Panc1 (cell line): Measurements from ENCODE around the gene TMEM254. TPM values are rescaled to one million over a fixed set of nuclear protein-coding genes. Genes with fewer than 3 reads are reported as not detected.
A peak's percentile ranks its signal among the peaks of the same experiment; 100 is the strongest.
"Not testable (repeated sequence)": the region's sequence is repeated elsewhere in the genome, so short reads cannot be mapped to it uniquely, and the experiment has no call there.

Experiments used
- ATAC-seq: fragments of 200-7000 bp; cut with Tn5 transposase; 2 replicates; pipeline ENCODE4 v1.9.1; 2020; ENCODE audit warnings: mild to moderate bottlenecking, moderate library complexity
- Bru-seq: library from RNA; stranded (reverse); fragments of 400-500 nt; gene quantifications from one replicate; lab custom pipeline; 2021; lab: Mats Ljungman, UMichigan
- BruChase-seq, 2 experiments: library from RNA; stranded (reverse); fragments of 400-500 nt; gene quantifications; one replicate each; lab custom pipeline; 2021; lab: Mats Ljungman, UMichigan
- BruUV-seq: library from RNA; stranded (reverse); fragments of 400-500 nt; replicated peaks from 2 replicates; lab custom pipeline; 2021; lab: Mats Ljungman, UMichigan
- CTCF ChIA-PET: fragments of 300-600 bp; sonication (Branson Sonifier 250); formaldehyde crosslinking; loops from one replicate; lab custom pipeline; 2022; ENCODE audit warnings: antibody characterized with exemption; lab: Charles Lee
- POLR2A ChIA-PET: fragments of 300-600 bp; sonication (Branson Sonifier 250); formaldehyde crosslinking; loops from one replicate; lab custom pipeline; 2022; ENCODE audit warnings: antibody characterized with exemption; lab: Charles Lee
- DNase-seq: peaks from one replicate; pipeline ENCODE4 v3.0.0-alpha.2; 2010; ENCODE audit warnings: low read depth, low spot score
- H3K27ac ChIP-seq: 2 replicates; pipeline ENCODE4 v1.5.1; 2011; ENCODE audit warnings: mild to moderate bottlenecking, low read length, inconsistent platforms
- H3K27me3 ChIP-seq: fragments of 200-500 bp; sonication (Bioruptor generic); 2 replicates; pipeline ENCODE4 v1.6.0; 2014; ENCODE audit warnings: low read length, inconsistent platforms; ENCODE audit not compliant: control insufficient read depth, insufficient read depth
- H3K36me3 ChIP-seq: fragments of 200-500 bp; sonication (Bioruptor generic); 2 replicates; pipeline ENCODE4 v1.5.1; 2014; ENCODE audit warnings: inconsistent platforms, mild to moderate bottlenecking, low read length, moderate library complexity; ENCODE audit not compliant: control insufficient read depth, insufficient read depth
- H3K4me1 ChIP-seq: 2 replicates; pipeline ENCODE4 v1.5.1; 2011; ENCODE audit warnings: inconsistent platforms, mild to moderate bottlenecking, low read length, moderate library complexity; ENCODE audit not compliant: control insufficient read depth, insufficient read depth
- H3K4me3 ChIP-seq, 2 experiments: 2 replicates each; pipeline ENCODE4 v1.5.1; 2011 to 2012; ENCODE audit warnings: low read depth in 2 of 2, low read length in 2 of 2, mild to moderate bottlenecking in 2 of 2, inconsistent platforms in 1 of 2, moderate library complexity in 1 of 2
- H3K9me3 ChIP-seq: fragments of 200-500 bp; sonication (Bioruptor generic); 2 replicates; pipeline ENCODE4 v1.5.1; 2014; ENCODE audit warnings: low read depth, mild to moderate bottlenecking, inconsistent platforms, low read length, moderate library complexity; ENCODE audit not compliant: control insufficient read depth, insufficient read depth
- CTCF ChIP-seq: fragments of 450-650 bp; IDR thresholded peaks from 2 replicates; pipeline ENCODE4 v1.5.1; 2017; ENCODE audit warnings: mild to moderate bottlenecking
- POLR2AphosphoS5 ChIP-seq: IDR thresholded peaks from 2 replicates; pipeline ENCODE4 v1.6.1; 2012; ENCODE audit warnings: mild to moderate bottlenecking, low read depth, low read length, moderate library complexity
- SIN3A ChIP-seq: IDR thresholded peaks from 2 replicates; pipeline ENCODE4 v1.6.1; 2012; ENCODE audit warnings: low read depth, mild to moderate bottlenecking, low read length, moderate library complexity, borderline replicate concordance; ENCODE audit not compliant: insufficient read depth
- TCF7L2 ChIP-seq: IDR thresholded peaks from 2 replicates; pipeline ENCODE4 v1.6.1; 2011; ENCODE audit warnings: mild to moderate bottlenecking, low read depth, low read length, inconsistent platforms
- in situ Hi-C: cut with HindIII; loops from 2 replicates; pipeline ENCODE4 v1.10.0; 2016; ENCODE audit warnings: low sequenced_read_pairs, low pct_unique_long_range_greater_than_20kb
- intact Hi-C: fragments of 100-400 bp; cut with micrococcal nuclease; formaldehyde crosslinking; loops from one replicate; pipeline ENCODE4 v1.10.0; 2022; ENCODE audit not compliant: unreplicated experiment
- long read RNA-seq: library from polyadenylated mRNA; unstranded; transcript quantifications from one replicate; pipeline ENCODE4 v2.0.0, GENCODE V29; 2021; ENCODE audit not compliant: unreplicated experiment
- polyA plus RNA-seq: library from polyadenylated mRNA; unstranded; fragments of >200 nt; gene quantifications from one replicate; pipeline ENCODE4 v1.2.1, GENCODE V29; 2012; ENCODE audit warnings: missing spikeins; ENCODE audit not compliant: insufficient read length
- total RNA-seq: library from RNA; stranded (reverse); gene quantifications from one replicate; pipeline ENCODE4 v1.2.1, GENCODE V29; 2021; ENCODE audit not compliant: unreplicated experiment
- TF ChIP-seq, protein P1 (sequence below), 2 experiments: IDR thresholded peaks; 2 replicates each; pipeline ENCODE4 v1.6.1; 2011 to 2012; ENCODE audit warnings: low read depth in 2 of 2, control low read depth in 1 of 2, low read length in 1 of 2, mild to moderate bottlenecking in 1 of 2, moderate library complexity in 1 of 2; ENCODE audit not compliant: insufficient read depth in 1 of 2

The TMEM254 gene
- total RNA-seq (28.8 TPM), Bru-seq, nascent RNA (percentile 66 among the genes with signal in this experiment), BruChase-seq, experiment 1, labeled RNA remaining after a 2-hour chase (percentile 78 among the genes with signal in this experiment), BruChase-seq, experiment 2, labeled RNA remaining after a 6-hour chase (percentile 78 among the genes with signal in this experiment)
- polyA plus RNA-seq = 28.3 TPM
- long read RNA-seq, transcript TMEM254-209 (4 exons, 1,963 nt) = minor isoform, 7 of 74 reads
- long read RNA-seq, transcript TMEM254-205 (4 exons, 2,042 nt) = major isoform, 26 of 74 reads
- long read RNA-seq, partial matches to known transcripts = 18 of 74 reads
- long read RNA-seq, other reads (novel, unspliced or antisense) = 16 of 74 reads

DNA sequence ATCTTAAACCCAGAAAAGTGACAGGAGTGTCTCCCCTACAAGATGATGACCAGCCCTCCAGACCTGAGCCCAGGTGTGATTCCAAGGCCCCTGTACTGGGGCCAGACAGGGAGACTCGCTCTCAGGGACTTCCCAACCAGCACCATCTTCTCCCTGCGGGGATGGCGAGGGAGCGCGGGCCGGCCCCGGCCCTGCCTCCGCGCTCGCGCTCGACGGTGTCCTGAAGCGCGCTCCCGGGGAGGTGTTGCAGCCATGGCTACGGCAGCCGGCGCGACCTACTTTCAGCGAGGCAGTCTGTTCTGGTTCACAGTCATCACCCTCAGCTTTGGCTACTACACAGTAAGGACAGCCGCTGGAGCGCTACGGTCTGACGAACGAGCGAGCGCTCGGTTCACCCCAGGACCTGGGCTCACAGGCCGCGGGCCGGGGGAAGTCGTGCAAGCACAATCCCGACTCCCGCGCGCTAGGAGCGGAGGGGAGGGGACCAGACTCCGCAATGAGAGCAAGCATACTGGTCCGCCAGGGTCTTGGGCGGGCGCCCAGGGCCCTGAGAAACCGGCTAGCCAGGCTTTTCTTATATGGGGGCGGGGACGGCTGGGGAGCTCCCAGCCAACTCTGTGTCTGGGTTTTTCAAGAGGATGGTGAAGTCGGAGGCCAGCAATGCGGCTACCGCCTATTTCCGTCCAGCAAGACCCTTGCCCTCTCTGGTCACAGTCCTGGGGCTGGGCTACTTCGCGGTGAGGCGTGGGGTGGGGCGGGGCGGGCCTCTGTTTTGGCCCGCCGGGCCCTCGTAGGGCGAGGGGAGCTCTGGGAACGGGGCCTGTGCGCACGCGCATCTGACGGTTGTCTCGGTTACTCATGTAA lies at the start of gene TMEM254:
Gene TMEM254, plus strand, starts transcription at position 218 of the 864 bp plus-strand sequence. Its CDS starts 35 bp downstream, at position 253.
- Histone ChIP-seq H3K36me3 (no peaks in the 10 kb centered on the region), H3K27me3 (no peaks in the 10 kb centered on the region), H3K27ac (peak within 1 kb of the TSS; percentile 97), H3K4me3 (peak within 1 kb of the TSS; percentile 93 to 95), H3K9me3 (no peaks in the 10 kb centered on the region), H3K4me1 (no peaks in the 10 kb centered on the region; the same call in 1 of the 2 replicates)
- ChIA-PET CTCF (interaction anchor here (1.1 kb wide), 1 partner anchor 143 kb away, joined by 4 read pairs; no protein-coding TSS in a partner anchor), POLR2A (interaction anchor here (0.6 to 1.3 kb wide), 7 partner anchors 10 to 171 kb away, joined by 3 to 4 read pairs (median 4); no protein-coding TSS in a partner anchor)
- TF ChIP-seq POLR2AphosphoS5 (peak; percentile 78), TCF7L2 (no peak), CTCF (no peak), SIN3A (no peak; the same call in 1 of the 2 replicates)
- TF ChIP-seq, protein P1, sequence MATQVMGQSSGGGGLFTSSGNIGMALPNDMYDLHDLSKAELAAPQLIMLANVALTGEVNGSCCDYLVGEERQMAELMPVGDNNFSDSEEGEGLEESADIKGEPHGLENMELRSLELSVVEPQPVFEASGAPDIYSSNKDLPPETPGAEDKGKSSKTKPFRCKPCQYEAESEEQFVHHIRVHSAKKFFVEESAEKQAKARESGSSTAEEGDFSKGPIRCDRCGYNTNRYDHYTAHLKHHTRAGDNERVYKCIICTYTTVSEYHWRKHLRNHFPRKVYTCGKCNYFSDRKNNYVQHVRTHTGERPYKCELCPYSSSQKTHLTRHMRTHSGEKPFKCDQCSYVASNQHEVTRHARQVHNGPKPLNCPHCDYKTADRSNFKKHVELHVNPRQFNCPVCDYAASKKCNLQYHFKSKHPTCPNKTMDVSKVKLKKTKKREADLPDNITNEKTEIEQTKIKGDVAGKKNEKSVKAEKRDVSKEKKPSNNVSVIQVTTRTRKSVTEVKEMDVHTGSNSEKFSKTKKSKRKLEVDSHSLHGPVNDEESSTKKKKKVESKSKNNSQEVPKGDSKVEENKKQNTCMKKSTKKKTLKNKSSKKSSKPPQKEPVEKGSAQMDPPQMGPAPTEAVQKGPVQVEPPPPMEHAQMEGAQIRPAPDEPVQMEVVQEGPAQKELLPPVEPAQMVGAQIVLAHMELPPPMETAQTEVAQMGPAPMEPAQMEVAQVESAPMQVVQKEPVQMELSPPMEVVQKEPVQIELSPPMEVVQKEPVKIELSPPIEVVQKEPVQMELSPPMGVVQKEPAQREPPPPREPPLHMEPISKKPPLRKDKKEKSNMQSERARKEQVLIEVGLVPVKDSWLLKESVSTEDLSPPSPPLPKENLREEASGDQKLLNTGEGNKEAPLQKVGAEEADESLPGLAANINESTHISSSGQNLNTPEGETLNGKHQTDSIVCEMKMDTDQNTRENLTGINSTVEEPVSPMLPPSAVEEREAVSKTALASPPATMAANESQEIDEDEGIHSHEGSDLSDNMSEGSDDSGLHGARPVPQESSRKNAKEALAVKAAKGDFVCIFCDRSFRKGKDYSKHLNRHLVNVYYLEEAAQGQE (IDR thresholded peaks at IDR 0.05; ENCODE audit: insufficient read depth in 1 of 2, low read depth in 2 of 2, low read length in 1 of 2) = 0 out of 4 replicates have a peak, but pooled peaks of 1 of the 2 experiments have one; percentile 25
- intact Hi-C loops = no loop called here
- ATAC-seq = peak; percentile 97
- in situ Hi-C loops = no loop called here
- BruUV-seq = no TSS peak
- DNase-seq = peak; percentile 74

- H3K4me1 ChIP-seq, ATAC-seq, H3K36me3 ChIP-seq, intact Hi-C loops, H3K27me3 ChIP-seq, H3K4me3 ChIP-seq, H3K9me3 ChIP-seq, H3K27ac ChIP-seq, DNase-seq, in situ Hi-C loops, BruUV-seq, POLR2A ChIA-PET: not testable (repeated sequence)
- CTCF ChIA-PET = interaction anchor here (1.2 kb wide), 1 partner anchor 15 kb away, joined by 5 read pairs; no protein-coding TSS in a partner anchor
Observed at GRCh38 chr10:80029205-80029604, 49.3 kb upstream of the TMEM254 start.

DNA sequence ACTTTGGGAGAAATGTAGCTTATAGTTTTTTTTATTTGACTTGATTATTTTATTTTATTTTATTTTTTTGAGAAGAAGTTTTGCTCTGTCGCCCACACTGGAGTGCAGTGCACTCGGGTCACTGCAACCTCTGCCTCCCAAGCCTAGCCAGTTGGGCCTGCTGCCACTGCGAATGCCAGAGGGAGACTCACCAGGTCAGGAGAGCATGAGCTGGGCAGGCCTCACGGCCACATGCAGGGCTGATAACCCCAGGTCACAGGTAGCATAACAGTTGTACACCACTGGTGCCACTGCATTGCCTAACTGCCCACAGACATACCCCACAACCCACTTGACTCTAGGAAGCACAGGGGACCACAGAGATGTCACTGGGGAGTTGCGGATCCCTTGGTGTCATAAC lies 48.6 kb upstream of the TMEM254 start:
- ATAC-seq, H3K27me3 ChIP-seq, BruUV-seq, H3K4me1 ChIP-seq, H3K36me3 ChIP-seq, in situ Hi-C loops, H3K9me3 ChIP-seq, POLR2A ChIA-PET, DNase-seq, intact Hi-C loops, H3K27ac ChIP-seq, CTCF ChIA-PET, H3K4me3 ChIP-seq: not testable (repeated sequence)
